Stomach smooth muscle (tissue), 2 donors: Measurements from ENCODE around the gene ADD2.
"Not testable (repeated sequence)": the region's sequence is repeated elsewhere in the genome, so short reads cannot be mapped to it uniquely, and the experiment has no call there.

Experiments used
- H3K27ac ChIP-seq: one replicate; pipeline ENCODE4 v1.7.0; 2013; ENCODE audit warnings: mild to moderate bottlenecking, low read length, inconsistent platforms
- H3K27me3 ChIP-seq, 2 donors: one replicate each; pipeline ENCODE4 v1.7.0; 2013; ENCODE audit warnings: low read length in 2 of 2; ENCODE audit not compliant: insufficient read depth in 2 of 2, control insufficient read depth in 1 of 2
- H3K36me3 ChIP-seq, 2 donors: one replicate each; pipeline ENCODE4 v1.7.0; 2013; ENCODE audit warnings: low read length in 2 of 2; ENCODE audit not compliant: control insufficient read depth in 2 of 2, insufficient read depth in 2 of 2
- H3K4me1 ChIP-seq: one replicate; pipeline ENCODE4 v1.7.0; 2013; ENCODE audit warnings: low read length; ENCODE audit not compliant: control insufficient read depth, insufficient read depth
- H3K4me3 ChIP-seq, 2 donors: one replicate each; pipeline ENCODE4 v1.7.0; 2013; ENCODE audit warnings: low read length in 2 of 2
- H3K9ac ChIP-seq, 2 donors: one replicate each; pipeline ENCODE4 v1.7.0; 2013; ENCODE audit warnings: low read length in 2 of 2, mild to moderate bottlenecking in 1 of 2
- H3K9me3 ChIP-seq, 2 donors: one replicate each; pipeline ENCODE4 v1.7.0; 2013; ENCODE audit warnings: low read length in 2 of 2; ENCODE audit not compliant: control insufficient read depth in 2 of 2
- donor health status: healthy.
- donor health status: Pancreatic carcinoma.

ADD2 gene

DNA sequence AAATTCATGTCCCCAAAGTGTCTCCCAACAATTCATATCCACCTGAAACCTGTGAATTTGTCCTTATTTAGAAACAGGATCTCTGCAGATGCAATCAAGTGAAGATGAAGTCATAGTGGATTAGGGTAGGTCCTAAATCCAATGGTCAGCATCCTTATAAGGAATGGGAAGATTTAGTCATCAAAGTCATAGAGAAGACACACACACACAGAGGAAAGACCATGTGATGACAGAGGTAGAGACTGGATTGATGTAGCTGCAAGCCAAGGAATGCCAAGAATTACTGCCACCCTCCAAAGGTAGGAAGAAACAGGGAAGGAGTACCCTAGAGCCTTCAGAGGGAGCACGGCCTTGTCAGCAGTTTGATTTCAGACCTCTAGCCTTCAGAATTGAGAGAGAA lies 17.7 kb downstream of the ADD2 start:
- H3K27ac ChIP-seq, result no peak overlapping the region
- no peak overlapping the region for H3K4me3 ChIP-seq
- peaks cover 0 to 11% of the 10 kb centered on the region in 2 donors for H3K27me3 ChIP-seq
- no peak overlapping the region for H3K9ac ChIP-seq
- no peaks in the 10 kb centered on the region for H3K4me1 ChIP-seq
- no peaks in the 10 kb centered on the region for H3K36me3 ChIP-seq
- no peaks in the 10 kb centered on the region for H3K9me3 ChIP-seq

- no peaks in the 10 kb centered on the region for H3K36me3 ChIP-seq
- peaks cover 0 to 4% of the 10 kb centered on the region in 2 donors for H3K27me3 ChIP-seq
- no peak overlapping the region for H3K9ac ChIP-seq
- no peak overlapping the region for H3K4me3 ChIP-seq
- no peaks in the 10 kb centered on the region for H3K9me3 ChIP-seq
- no peak overlapping the region for H3K27ac ChIP-seq
- no peaks in the 10 kb centered on the region for H3K4me1 ChIP-seq
These were observed 19.8 kb downstream of the ADD2 start for GRCh38 chr2:70748002-70748784.

DNA sequence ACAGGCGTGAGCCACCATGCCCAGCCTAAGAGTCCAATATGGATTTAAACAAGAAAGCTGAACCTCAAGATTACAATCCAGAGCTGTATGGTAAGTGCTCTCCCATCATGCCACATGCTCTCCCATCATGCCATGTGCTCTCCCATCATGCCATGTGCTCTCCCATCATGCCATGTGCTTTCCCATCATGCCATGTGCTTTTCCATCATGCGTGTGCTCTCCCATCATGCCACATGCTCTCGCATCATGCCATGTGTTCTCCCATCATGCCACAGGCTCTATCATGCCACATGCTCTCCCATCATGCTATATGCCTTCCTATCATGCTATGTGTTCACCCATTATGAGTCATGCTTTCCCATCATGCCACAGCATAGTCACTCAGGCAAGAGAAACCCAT lies 20.7 kb downstream of the ADD2 start:
- no peak overlapping the region for H3K27ac ChIP-seq
- H3K36me3 ChIP-seq, result no peaks in the 10 kb centered on the region
- H3K9ac ChIP-seq, result no peak overlapping the region
- peaks cover 0 to 4% of the 10 kb centered on the region in 2 donors for H3K27me3 ChIP-seq
- no peaks in the 10 kb centered on the region for H3K9me3 ChIP-seq
- no peak overlapping the region for H3K4me3 ChIP-seq
- H3K4me1 ChIP-seq, result no peaks in the 10 kb centered on the region

GRCh38 chr2:70746094-70746974 lies 21.7 kb downstream of the ADD2 start:
- no peak overlapping the region for H3K4me3 ChIP-seq
- no peak overlapping the region for H3K27ac ChIP-seq
- peaks cover 0 to 4% of the 10 kb centered on the region in 2 donors for H3K27me3 ChIP-seq
- no peak overlapping the region for H3K9ac ChIP-seq
- H3K4me1 ChIP-seq, result no peaks in the 10 kb centered on the region
- no peaks in the 10 kb centered on the region for H3K9me3 ChIP-seq
- no peaks in the 10 kb centered on the region for H3K36me3 ChIP-seq

DNA sequence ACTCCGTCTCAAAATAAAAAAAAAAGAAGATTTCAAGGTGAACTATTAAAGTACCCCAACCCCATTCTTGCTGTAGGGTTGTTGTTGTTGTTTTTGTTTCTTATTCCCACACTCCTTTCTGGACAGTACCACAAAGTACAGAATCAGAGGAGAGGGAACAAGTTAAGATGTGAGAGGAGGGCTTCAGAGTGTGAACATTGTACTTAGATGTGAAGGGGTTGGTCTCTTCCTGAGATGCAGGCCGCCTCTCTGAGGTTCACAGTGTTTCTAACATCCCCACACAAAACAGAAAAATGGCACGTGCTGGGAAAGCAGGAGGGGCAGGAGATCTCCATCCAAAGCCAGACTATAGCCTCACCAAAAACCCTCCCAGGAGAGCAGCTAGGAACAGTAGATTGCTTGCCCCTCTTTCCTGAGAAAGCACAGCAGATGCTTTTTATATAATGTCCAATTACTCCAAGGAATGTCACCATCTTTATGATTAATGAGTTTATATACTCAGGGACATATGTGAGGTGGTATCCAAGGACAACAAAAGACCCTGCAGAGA lies 22.6 kb downstream of the ADD2 start:
- Histone ChIP-seq H3K9ac (no peak overlapping the region), H3K36me3 (no peaks in the 10 kb centered on the region), H3K4me1 (no peaks in the 10 kb centered on the region), H3K27me3 (peaks cover 0 to 4% of the 10 kb centered on the region in 2 donors), H3K9me3 (no peaks in the 10 kb centered on the region), H3K4me3 (no peak overlapping the region), H3K27ac (no peak overlapping the region)

GRCh38 chr2:70744397-70744796 lies 23.6 kb downstream of the ADD2 start:
- peaks cover 0 to 4% of the 10 kb centered on the region in 2 donors for H3K9me3 ChIP-seq
- H3K4me1 ChIP-seq, result no peaks in the 10 kb centered on the region
- H3K27me3 ChIP-seq, result peaks cover 0 to 4% of the 10 kb centered on the region in 2 donors
- no peaks in the 10 kb centered on the region for H3K36me3 ChIP-seq
- no peak overlapping the region for H3K27ac ChIP-seq
- no peak overlapping the region for H3K4me3 ChIP-seq
- H3K9ac ChIP-seq, result no peak overlapping the region

GRCh38 chr2:70743677-70744076 lies 24.3 kb downstream of the ADD2 start:
- Histone ChIP-seq H3K4me3 (no peak overlapping the region), H3K27me3 (peaks cover 0 to 4% of the 10 kb centered on the region in 2 donors), H3K4me1 (no peaks in the 10 kb centered on the region), H3K36me3 (no peaks in the 10 kb centered on the region), H3K9ac (no peak overlapping the region), H3K27ac (no peak overlapping the region), H3K9me3 (peaks cover 0 to 4% of the 10 kb centered on the region in 2 donors)

DNA sequence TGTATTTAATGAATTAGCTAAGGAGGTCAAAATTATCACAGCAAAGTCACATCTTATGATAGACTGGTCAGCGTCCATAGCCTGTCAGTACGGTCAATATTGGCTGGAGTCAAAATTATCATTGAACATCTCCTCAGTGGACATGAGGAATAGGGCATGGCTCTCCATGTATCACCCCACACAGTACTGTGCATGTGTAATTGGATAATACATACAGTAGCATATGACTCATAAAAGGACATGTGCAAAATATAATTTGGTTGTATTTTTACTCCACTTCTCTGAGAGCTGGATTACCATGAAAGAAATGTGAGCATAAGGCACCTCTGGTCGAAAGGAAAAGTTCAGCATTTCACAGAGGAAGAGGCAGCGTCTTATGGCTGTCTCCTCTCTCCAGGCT lies 24.9 kb downstream of the ADD2 start:
- peaks cover 0 to 4% of the 10 kb centered on the region in 2 donors for H3K9me3 ChIP-seq
- peaks cover 0 to 1% of the 10 kb centered on the region in 2 donors for H3K27me3 ChIP-seq
- no peak overlapping the region for H3K9ac ChIP-seq
- H3K4me3 ChIP-seq, result no peak overlapping the region
- H3K27ac ChIP-seq, result no peak overlapping the region
- no peaks in the 10 kb centered on the region for H3K4me1 ChIP-seq
- no peaks in the 10 kb centered on the region for H3K36me3 ChIP-seq

- H3K4me1 ChIP-seq, H3K9ac ChIP-seq, H3K27ac ChIP-seq: not testable (repeated sequence)
These were observed 28.5 kb downstream of the ADD2 start for GRCh38 chr2:70739492-70739891.

GRCh38 chr2:70738159-70738558 lies 29.8 kb downstream of the ADD2 start:
- no peak overlapping the region for H3K9ac ChIP-seq
- H3K36me3 ChIP-seq, result no peaks in the 10 kb centered on the region
- H3K9me3 ChIP-seq, result peaks cover 0 to 6% of the 10 kb centered on the region in 2 donors
- H3K27ac ChIP-seq, result no peak overlapping the region
- no peak overlapping the region for H3K4me3 ChIP-seq
- peaks cover 3 to 4% of the 10 kb centered on the region in 2 donors for H3K27me3 ChIP-seq
- no peaks in the 10 kb centered on the region for H3K4me1 ChIP-seq

More at GRCh38 chr2:70739492-70739891, 28.5 kb downstream of the ADD2 start:
- H3K36me3 ChIP-seq, H3K4me3 ChIP-seq, H3K27me3 ChIP-seq, H3K9me3 ChIP-seq: not testable (repeated sequence)
